Fibroblast of mammary gland (primary cell): ENCODE results near the gene UGT1A1.

Experiments used
- DNase-seq: peaks from one replicate; pipeline ENCODE4 v3.0.0-alpha.2; 2010; ENCODE audit warnings: low read depth
- H3K4me3 ChIP-seq: 2 replicates; pipeline ENCODE4 v1.5.1; 2011; ENCODE audit warnings: low read depth, mild to moderate bottlenecking, low read length, moderate library complexity; ENCODE audit not compliant: control insufficient read depth
- CTCF ChIP-seq: conservative IDR thresholded peaks from 2 replicates; pipeline ENCODE4 v1.5.1; 2011; ENCODE audit warnings: low read depth, low read length, inconsistent platforms; ENCODE audit not compliant: control insufficient read depth, insufficient read depth

The UGT1A1 gene

GRCh38 chr2:233791151-233791882 is 31.2 kb downstream of the UGT1A1 start:
- TF ChIP-seq CTCF: no peak
- no peak for DNase-seq
- no peak overlapping the region for H3K4me3 ChIP-seq

GRCh38 chr2:233791883-233792329 is 31.8 kb downstream of the UGT1A1 start:
- no peak for DNase-seq
- H3K4me3 ChIP-seq: no peak overlapping the region
- no peak for TF ChIP-seq CTCF

- DNase-seq: no peak
- no peak overlapping the region for H3K4me3 ChIP-seq
- TF ChIP-seq CTCF: no peak
Observed at GRCh38 chr2:233792720-233793119, 32.6 kb downstream of the UGT1A1 start.

GRCh38 chr2:233793465-233794127 is 33.5 kb downstream of the UGT1A1 start:
- no peak overlapping the region for H3K4me3 ChIP-seq
- no peak for DNase-seq
- TF ChIP-seq CTCF: no peak

GRCh38 chr2:233794128-233794658 is 34.1 kb downstream of the UGT1A1 start:
- no peak for DNase-seq
- no peak for TF ChIP-seq CTCF
- no peak overlapping the region for H3K4me3 ChIP-seq

- no peak overlapping the region for H3K4me3 ChIP-seq
Observed at GRCh38 chr2:233795735-233796171, 35.7 kb downstream of the UGT1A1 start.

More at GRCh38 chr2:233795735-233796171, 35.7 kb downstream of the UGT1A1 start:
- TF ChIP-seq CTCF: no peak
- no peak for DNase-seq
